ENCODE data around the gene RMDN2. TPM values are rescaled to one million over a fixed set of nuclear protein-coding genes. Genes with fewer than 3 reads are reported as not detected.

RMDN2 gene
- total and polyA plus RNA-seq, 10 of the 15 experiments (the other 5 are each of a cell fraction or from before 2014, with no cell fraction given): 2.6 to 12.4 (median 9.2) TPM

- TF ChIP-seq SMC3 (IDR thresholded peaks at IDR 0.05; ENCODE audit: borderline replicate concordance, low read length) (no peak), SUPT20H (IDR thresholded peaks at IDR 0.05; ENCODE audit: borderline replicate concordance, control insufficient read depth, low read depth, low read length) (no peak), POU2F2 (IDR thresholded peaks at IDR 0.05; ENCODE audit: borderline replicate concordance, low read depth, low read length) (peak; percentile 74; the same call in 2 of the 3 replicates), MAX (IDR thresholded peaks at IDR 0.05; ENCODE audit: low read depth, low read length) (no peak), IKZF2 (IDR thresholded peaks at IDR 0.05) (peak in 1 of 2 experiments; percentile 60), SRF (IDR thresholded peaks at IDR 0.05; ENCODE audit: low read depth in 2 of 2, low read length in 2 of 2) (no peak), STAT1 (conservative IDR thresholded peaks at IDR 0.05) (no peak), STAT3 (IDR thresholded peaks at IDR 0.05; ENCODE audit: low read depth, low read length) (no peak), ZBTB40 (IDR thresholded peaks at IDR 0.05; ENCODE audit: borderline replicate concordance) (peak; percentile 89), ZNF384 (IDR thresholded peaks at IDR 0.05; ENCODE audit: borderline replicate concordance, low read depth, low read length) (no peak), RB1 (IDR thresholded peaks at IDR 0.05; ENCODE audit: borderline replicate concordance) (0 out of 2 replicates have a peak, but pooled peaks have one; percentile 41), SMAD5 (IDR thresholded peaks at IDR 0.05; ENCODE audit: low read depth) (peak; percentile 84), SKIL (IDR thresholded peaks at IDR 0.05; ENCODE audit: low read depth, poor library complexity, severe bottlenecking) (no peak), HCFC1 (IDR thresholded peaks at IDR 0.05; ENCODE audit: low read length) (peak; percentile 33; the same call in 1 of the 2 replicates), NBN (IDR thresholded peaks at IDR 0.05) (0 out of 2 replicates have a peak, but pooled peaks have one; percentile 59), FOXM1 (IDR thresholded peaks at IDR 0.05; ENCODE audit: low read depth, low read length) (peak; percentile 60; the same call in 1 of the 2 replicates), PRDM15 (CRISPR knock-in tag; IDR thresholded peaks at IDR 0.05) (no peak; the same call in 1 of the 2 replicates)
Observed at GRCh38 chr2:37925063-37925897, at the start of gene RMDN2 (continued).
